Fibroblast of lung (primary cell): ENCODE results near the gene BRD1.

Experiments used
- EZH2 ChIP-seq: IDR thresholded peaks from 2 replicates; pipeline ENCODE4 v1.5.1; 2012; ENCODE audit warnings: low read length, control low read depth, mild to moderate bottlenecking; ENCODE audit errors: missing control alignments
- TF ChIP-seq, protein P1 (sequence below), 2 donors: IDR thresholded peaks in 1 of 2; conservative IDR thresholded peaks in 1 of 2; 1 replicate in 1 of 2; 2 replicates in 1 of 2; pipeline ENCODE4 v1.5.1; 2011 to 2012; ENCODE audit warnings: low read length in 2 of 2, control low read depth in 1 of 2, inconsistent platforms in 1 of 2, low read depth in 1 of 2, mild to moderate bottlenecking in 1 of 2

GRCh38 chr22:49723478-49724029, 104.1 kb downstream of the BRD1 start:
- TF ChIP-seq, protein P1, sequence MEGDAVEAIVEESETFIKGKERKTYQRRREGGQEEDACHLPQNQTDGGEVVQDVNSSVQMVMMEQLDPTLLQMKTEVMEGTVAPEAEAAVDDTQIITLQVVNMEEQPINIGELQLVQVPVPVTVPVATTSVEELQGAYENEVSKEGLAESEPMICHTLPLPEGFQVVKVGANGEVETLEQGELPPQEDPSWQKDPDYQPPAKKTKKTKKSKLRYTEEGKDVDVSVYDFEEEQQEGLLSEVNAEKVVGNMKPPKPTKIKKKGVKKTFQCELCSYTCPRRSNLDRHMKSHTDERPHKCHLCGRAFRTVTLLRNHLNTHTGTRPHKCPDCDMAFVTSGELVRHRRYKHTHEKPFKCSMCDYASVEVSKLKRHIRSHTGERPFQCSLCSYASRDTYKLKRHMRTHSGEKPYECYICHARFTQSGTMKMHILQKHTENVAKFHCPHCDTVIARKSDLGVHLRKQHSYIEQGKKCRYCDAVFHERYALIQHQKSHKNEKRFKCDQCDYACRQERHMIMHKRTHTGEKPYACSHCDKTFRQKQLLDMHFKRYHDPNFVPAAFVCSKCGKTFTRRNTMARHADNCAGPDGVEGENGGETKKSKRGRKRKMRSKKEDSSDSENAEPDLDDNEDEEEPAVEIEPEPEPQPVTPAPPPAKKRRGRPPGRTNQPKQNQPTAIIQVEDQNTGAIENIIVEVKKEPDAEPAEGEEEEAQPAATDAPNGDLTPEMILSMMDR (conservative IDR thresholded peaks at IDR 0.05 in 1 of 2, IDR thresholded peaks at IDR 0.05 in 1 of 2; ENCODE audit: low read depth in 1 of 2, low read length in 2 of 2): no peak
- no peak for TF ChIP-seq EZH2
